Jurkat, Clone E6-1 (cell line): ENCODE results near the gene SMTNL1. TPM values are rescaled to one million over a fixed set of nuclear protein-coding genes. Genes with fewer than 3 reads are reported as not detected.

ENCODE experiments used
- DNase-seq: peaks from one replicate; pipeline ENCODE4 v3.0.0-alpha.2; 2011; ENCODE audit warnings: low read depth, low spot score
- H3K4me3 ChIP-seq: 2 replicates; pipeline ENCODE4 v1.5.1; 2011; ENCODE audit warnings: mild to moderate bottlenecking, low read length, control low read depth, moderate library complexity
- polyA plus RNA-seq: library from polyadenylated mRNA; unstranded; fragments of >200 nt; gene quantifications from one replicate; pipeline ENCODE4 v1.2.1, GENCODE V29; 2012; ENCODE audit warnings: missing spikeins; ENCODE audit not compliant: insufficient read length, insufficient read depth

Gene SMTNL1, protein sequence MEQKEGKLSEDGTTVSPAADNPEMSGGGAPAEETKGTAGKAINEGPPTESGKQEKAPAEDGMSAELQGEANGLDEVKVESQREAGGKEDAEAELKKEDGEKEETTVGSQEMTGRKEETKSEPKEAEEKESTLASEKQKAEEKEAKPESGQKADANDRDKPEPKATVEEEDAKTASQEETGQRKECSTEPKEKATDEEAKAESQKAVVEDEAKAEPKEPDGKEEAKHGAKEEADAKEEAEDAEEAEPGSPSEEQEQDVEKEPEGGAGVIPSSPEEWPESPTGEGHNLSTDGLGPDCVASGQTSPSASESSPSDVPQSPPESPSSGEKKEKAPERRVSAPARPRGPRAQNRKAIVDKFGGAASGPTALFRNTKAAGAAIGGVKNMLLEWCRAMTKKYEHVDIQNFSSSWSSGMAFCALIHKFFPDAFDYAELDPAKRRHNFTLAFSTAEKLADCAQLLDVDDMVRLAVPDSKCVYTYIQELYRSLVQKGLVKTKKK
- polyA plus RNA-seq: not detected

DNA sequence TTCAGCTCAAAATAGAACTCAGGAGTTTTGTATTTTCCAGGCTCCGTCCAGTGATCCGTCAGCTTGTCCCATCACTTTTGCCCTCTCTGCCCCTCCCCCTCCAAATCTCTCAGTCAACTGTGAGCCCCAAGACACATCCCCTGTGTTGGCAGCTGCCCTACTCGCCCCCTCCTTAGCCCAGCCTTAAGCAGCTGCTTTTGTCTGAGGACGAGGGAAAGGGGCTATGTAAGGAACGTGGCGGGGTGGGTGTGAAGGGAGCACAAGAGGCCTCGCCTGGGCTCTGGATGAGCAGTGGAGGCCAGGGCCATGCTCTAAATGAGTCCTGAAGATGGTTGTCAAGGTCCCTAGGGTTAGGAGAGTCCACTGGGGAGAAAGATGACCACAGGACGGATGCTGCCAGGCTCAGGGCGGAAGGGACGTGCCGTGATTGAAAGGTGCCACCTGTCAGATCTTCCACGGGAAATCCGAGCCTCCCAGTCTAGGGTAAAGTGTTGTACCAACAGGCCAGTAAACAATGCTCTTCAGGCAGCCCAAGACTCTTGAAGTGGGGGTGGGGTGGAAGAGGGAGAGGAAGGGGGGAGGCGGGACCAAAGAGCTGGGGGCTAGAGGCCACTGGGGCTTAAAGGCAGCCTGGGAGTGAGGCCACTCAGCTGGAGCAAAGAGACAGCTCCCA is at the start of gene SMTNL1:
Gene SMTNL1, plus strand, starts transcription at position 649 of the 673 bp plus-strand sequence. CDS start 5,048 bp downstream, outside the sequence.
- no peak for DNase-seq
- no peak within 1 kb of the TSS for H3K4me3 ChIP-seq

DNA sequence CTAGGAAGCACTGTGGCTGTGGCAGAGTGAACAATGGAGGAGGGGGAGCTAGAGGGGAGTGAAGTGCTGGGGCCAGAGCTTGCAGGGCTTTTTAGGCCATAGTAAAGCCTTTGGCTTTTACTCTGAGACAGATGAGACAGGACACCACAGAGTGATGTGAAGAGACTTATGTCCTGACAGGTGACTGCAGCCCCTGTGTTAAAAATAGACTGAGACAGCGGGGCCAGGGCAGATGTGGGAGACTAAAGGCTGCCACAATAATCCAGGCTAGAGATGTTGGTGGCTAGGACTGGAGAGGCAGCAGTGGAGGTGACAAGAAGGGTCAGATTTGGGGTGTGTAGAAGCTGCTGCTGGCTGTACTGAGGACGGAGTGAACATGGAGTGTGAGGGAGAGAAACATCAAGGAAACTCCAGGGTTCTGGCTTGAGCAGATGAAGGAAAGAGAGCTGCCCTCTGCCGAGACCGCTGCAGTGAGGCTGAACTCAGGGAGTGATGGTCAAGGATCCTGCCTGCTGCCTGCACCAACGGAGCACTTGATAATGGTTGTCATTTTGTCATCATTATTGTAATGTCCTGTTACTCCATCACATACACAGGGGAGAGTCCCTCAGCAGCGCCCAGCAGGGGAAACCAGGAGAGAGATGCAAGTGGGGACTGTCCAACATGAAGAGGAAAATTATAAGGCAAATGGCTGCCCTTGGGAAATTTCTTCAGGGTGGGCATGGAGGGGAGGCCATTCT is 49.3 kb upstream of the SMTNL1 start:
- no peak for DNase-seq
- no peak overlapping the region for H3K4me3 ChIP-seq

DNA sequence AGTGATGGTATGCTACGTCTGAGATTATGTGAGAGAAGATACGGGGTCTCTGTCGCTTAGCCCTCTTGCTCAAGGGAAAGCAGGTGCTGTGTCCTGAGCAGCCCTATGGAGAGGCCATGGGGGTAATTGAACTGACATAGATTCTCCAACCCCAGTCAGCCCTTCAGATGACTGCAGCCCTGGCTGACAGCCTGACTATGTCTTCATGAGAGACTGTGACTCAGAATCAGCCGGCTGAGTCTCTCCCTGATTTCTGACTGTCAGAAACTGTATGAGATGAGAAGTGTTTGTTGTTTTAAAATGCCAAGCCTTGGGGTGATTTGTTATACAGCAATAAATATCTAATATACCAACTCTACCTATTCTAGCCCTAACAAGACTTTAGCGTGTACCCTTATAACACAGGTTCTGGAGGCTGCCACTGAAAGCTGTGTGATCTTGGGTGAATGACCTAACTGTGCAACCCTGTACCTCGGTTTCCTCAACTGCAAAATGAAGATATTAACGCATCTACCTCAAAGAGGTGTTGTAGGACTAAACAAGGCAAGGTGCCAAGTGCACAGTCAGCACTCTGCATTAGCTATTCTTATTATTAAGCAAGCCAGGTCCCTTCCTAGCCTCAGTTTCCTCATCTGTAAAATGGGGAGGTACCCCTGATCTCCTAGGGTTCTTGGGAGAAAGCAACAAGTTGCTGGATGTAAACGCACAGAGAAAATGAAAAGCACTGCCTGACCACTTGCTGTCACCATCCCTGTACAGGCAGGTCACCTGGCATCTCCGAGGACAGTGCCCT is 46.7 kb upstream of the SMTNL1 start:
- DNase-seq: no peak
- no peak overlapping the region for H3K4me3 ChIP-seq

DNA sequence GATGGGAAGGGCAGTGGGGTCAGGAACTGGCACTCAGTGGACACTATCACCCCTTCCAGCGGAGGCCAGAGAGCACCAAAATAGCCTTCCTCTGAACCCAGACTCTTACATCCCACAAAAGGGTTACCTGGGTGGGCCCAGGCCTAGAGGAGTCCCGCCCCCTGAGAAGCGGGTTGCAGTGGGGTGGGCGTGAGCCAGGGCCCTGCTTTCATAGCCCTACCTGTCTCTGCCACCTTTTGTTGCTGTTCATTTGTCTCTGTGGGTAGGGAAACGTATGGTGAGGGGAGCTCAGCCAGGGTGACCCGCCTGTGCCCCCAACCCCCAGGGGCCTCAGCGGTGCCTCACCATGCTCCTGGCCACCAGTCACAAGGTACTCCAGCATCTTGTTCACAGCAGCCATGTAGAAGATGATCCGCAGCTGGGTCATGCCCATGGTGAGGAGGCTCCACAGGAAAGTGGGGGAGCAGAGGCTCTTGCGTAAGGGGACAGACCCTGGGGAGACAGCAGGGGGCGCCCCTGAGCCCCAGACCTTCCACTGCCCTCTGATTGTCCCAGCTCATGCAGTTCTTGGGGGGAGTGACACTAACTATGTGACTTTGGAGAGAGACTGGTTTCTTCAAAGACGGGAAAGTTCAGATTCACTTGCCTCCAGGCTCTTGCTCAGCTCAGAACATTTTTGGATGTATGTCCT is 45.9 kb upstream of the SMTNL1 start:
- DNase-seq: peak; percentile 32
- no peak overlapping the region for H3K4me3 ChIP-seq

DNA sequence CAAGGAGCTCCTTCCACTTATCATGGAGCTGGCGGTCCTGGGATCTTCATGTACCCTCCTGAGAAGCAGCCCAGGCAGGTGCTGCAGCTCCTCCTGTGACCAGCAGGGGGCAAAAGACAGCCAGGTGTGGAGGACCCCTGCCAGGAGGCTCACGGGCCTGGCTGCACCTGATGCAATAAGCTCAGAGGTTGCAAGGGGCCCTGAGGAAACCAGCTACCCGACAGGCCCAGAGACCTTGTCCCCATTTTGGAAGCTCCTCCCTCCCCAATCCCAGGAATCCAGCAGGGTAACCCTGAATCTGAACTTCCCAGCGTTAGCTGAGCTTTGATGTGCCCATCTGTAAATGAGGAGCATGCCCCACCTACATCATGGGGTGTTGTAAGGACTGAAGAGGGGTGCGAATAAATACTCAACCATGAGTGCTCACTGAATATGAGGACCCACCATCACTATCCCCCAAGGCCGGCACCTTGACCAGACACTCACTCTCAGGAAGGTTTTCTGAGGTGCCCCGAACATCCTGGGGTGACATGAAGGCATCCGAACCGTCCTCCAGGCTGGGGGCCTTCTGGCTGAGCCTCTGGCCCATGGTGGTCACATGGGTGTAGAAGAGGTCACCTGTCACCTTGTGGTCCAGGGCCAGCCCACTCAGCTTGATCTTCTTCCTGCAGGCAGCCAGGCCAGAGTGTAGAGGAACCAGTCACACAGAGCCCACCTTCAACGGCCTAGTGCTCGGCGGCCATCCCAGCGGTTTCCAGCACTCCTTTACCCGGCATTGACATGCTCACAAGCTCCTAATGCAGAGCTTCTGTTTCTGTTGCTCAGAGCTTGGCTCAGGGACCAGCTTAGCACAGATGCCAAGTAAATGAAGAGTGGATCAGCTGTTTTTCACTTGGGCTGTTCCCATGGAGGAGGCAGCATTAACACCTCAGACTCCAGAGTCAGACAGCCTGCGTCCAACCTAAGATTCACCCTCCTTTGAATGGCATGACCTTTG is 43.6 kb upstream of the SMTNL1 start:
- peak; percentile 46 for DNase-seq

DNA sequence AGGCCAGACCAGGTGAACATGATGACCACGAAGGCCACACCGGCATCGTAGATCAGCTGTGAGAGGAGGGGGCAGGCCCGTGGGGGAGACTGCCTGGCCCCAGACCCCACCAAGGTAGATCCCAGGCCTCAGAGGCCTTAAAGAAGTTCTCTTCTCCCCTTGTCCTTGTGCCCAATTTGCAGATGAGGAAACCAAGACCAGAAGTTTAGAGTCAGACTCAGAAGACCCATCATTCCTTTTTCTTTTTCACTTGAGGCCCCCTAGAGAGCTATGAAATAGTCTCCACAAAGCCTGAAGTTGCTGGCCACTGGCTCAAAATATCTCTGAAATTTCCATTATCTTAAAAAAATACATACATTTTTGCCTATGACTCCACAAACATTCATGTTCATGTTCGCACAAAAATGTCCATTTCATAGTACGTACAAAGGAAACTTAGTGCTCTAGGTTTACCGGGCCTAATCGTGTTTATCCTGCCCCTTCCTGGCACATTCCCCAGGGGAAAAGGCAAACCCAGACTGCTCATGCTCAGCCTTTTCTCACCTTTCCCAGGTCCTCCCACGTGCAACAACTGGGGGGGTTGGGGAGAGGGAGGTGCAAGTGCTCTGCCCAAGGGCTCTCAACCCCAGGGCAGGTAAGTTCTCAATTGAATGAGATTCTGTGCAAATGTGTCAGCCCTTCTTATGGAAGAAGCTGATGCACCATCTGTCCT is 41.1 kb upstream of the SMTNL1 start:
- no peak for DNase-seq
- no peak overlapping the region for H3K4me3 ChIP-seq

More for the DNA sequence above, 43.6 kb upstream of the SMTNL1 start:
- H3K4me3 ChIP-seq: no peak overlapping the region

DNA sequence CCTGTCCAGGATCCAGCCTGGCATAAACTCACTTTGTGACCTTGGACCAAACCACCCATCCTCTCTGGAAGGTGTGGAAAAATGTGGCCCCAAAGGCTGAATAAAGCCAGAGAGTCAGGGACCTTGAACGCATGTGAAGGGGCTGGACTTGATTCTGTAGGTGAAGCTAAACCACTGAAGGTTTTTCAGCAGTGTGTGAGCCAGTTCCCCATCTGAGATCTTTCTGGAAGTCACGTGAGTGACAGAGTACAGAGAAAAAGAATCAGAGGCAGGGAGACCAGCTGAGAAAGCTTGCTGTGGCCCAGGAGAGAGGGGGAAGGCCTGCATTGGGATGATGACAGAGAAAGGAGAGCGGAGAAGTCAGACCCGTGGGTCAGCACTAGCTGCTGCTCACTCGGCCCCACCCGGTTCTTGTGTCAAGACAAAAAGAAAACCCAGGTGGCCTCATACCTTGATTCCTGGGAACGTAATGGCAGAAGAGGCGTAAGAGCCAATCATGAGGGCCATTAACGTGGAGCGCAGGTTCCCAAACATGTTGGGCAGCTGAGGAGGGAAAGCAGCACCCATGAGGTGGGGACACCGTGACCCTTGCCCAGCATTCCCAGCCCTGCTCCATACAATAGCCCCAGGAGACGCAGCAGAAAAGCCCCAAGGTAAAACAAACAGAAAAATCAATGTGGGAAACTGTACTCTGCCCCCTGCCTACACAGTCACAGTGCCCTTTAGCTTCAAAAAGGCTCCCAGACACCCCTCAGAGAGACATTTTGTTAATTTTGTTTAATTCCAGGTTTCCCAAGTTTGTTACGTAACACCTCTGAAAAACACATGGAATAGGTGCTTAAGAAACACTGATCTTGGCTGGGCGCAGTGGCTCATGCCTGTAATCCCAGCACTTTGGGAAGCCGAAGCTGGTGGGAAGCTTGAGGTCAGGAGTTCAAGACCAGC is 39.8 kb upstream of the SMTNL1 start:
- DNase-seq: no peak
- no peak overlapping the region for H3K4me3 ChIP-seq

DNA sequence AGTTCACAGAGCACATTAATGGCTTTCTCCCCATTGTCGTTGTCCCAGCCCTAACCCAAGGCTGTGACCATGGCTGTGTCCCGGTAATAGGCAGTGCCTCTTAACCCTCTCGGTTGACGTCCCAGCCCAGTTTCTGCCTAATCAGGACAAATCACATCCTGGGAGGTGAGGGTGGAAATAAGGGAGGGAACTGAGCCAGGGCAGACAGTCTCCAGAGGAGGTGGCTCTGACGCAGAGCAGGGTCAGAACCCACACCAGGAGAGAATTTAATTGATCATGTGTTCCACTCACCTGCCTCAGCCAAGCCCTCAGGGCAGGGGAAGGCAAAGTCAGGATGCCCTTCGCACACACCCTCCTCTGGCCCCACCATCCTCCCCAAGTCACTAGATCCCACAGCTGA is 38.9 kb upstream of the SMTNL1 start:
- DNase-seq: no peak
- H3K4me3 ChIP-seq: no peak overlapping the region

DNA sequence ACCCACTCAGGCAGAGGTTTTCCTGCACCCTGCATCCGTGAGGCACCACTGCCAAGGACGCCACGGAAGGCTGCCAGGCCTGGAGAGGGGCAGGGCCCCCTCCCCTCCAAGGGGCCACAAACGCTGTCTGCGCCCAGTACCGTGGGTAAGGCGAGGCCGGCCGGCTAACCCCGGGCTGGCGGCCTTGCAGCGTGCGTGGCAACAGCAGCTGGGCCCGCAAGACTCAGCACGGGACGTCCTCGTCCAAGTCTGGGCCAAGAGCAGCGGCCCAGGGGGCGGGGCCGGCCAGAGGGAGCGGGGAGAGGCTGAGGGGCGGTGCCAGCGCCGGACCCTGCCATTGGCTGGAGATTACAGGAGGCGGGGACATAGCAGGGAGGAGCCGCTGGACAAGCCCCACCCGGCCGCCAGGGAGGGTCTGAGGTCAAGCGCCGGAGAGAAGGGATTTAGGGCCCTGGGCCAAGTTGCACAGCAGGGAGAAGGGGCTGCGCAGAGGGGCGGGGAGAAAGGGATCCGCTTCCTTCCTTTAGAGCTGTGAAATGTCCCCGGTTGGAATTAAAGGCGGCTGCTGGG is 37.9 kb upstream of the SMTNL1 start:
- H3K4me3 ChIP-seq: no peak overlapping the region
- no peak for DNase-seq

DNA sequence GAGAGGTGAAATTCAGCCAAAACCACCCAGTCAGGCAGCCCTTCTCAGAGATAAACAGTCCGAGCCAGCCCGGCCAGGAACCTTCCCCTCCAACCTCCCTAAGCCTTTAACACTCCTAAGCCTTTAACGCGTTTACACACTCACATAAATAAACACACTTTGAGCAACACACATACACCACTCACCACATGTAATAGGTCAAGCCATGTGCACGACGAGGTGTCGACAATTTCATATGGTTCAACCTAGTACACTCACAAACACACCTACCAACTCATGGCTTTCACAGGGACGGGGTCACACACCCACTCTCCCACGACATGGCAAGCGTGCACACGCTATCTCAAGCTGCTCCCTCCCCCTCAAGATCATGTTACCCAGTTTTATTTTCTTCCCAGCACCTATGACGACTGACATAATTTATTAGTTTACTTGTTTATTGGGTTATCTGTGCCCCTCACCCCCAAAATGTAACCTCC is 37.4 kb upstream of the SMTNL1 start:
- H3K4me3 ChIP-seq: no peak overlapping the region
- no peak for DNase-seq

DNA sequence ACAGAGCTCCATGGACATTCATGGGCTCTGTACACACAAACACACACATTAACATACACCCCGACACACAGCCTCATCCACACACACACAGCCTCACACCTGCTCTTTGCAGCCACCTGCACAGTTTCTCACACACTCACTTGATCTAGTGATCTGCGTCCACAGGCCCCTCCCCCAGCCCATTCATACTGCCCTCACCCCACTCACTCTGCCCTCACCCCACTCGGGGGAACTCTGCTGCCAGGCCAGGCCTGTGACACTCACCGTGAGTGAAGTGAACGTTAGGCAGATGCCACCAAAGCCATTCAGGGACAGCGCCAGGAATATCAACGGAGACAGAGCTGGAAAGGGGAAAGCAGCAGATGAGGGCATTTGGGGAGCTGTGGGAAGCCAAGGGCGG is 36.9 kb upstream of the SMTNL1 start:
- no peak for DNase-seq
- H3K4me3 ChIP-seq: no peak overlapping the region

DNA sequence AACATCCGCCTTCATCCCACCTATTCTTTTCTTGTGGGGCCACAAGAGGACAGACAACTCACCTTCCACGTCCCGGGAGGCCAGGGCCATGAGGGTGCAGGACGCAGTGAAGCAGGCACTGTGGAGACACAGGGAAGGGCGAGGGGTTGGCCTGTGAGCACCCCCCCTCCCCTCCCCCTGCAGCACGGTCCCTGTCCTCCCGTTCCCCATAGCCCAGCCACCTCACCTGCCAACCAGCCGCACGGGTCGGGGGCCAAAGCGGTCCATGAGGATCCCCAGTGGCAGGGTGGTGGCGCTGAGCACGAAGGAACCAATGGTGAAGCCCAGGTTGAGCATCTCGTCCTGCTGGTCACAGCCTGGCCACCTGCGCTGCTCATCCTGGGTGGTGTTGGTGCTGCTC is 36.5 kb upstream of the SMTNL1 start:
- no peak overlapping the region for H3K4me3 ChIP-seq
- no peak for DNase-seq

DNA sequence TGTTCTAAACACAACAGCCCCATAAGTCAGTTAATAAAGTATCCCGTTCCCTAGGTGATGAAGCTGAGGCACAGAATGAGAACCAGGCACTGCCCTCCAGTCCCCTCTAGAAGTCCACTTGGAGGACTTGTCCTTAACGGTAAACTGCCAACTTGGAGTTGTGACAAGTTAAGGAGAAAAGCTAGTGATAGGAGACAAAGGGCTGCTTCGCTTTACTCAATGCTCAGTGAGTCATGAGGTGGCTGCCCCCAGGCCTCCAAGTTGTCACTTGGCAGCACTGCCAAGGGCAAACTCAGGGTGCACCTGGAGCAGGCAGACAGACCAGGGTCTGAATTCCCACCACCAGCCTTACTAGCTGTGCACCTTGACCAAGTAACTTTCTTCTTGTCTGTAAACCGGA is 35.4 kb upstream of the SMTNL1 start:
- DNase-seq: no peak
- H3K4me3 ChIP-seq: no peak overlapping the region

DNA sequence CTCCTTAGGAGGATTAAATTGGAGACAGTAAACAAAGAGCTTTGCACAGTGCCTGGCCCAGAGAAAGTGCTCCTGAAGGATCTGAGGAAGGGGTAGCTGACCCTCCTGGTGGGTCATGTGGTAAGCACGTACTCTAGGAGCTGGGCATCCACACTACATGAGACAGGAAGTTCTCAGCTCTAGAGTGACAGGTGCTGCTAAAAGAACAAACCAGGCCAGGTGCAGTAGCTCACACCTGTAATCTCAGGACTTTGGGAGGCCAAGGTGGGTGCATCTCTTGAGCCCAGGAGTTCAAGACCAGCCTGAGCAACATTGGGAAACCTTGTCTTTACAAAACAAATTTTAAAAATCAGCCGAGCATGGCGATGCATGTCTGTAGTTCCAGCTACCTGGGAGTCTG is 35.0 kb upstream of the SMTNL1 start:
- no peak overlapping the region for H3K4me3 ChIP-seq
- no peak for DNase-seq

DNA sequence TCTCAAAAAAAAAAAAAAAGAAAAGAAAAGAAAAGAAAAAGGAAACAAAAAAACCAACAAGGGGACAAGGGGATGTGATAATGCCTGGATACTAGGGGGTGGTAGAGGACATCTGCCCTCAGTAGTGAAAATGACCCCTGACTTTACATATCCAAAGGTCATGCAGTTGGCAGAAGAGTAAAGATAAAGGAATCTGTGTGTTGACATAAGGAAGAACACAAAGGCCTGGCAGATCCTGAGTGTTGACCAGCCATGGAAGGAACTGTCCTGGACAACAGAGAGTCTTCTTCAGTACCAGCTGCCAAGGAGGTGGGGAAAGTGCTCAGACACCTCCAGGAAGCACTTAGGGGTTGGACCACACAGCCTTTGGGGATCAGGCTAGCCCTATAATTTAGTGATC is 34.5 kb upstream of the SMTNL1 start:
- no peak for DNase-seq

More for the DNA sequence above, 34.5 kb upstream of the SMTNL1 start:
- H3K4me3 ChIP-seq: no peak overlapping the region
